Adrenal gland (tissue), 19 donors: ENCODE data around the gene RNASE9. TPM values are rescaled to one million over a fixed set of nuclear protein-coding genes. Genes with fewer than 3 reads are reported as not detected.

ENCODE experiments used
- DNase-seq, 7 donors: peaks; one replicate each; pipeline ENCODE4 v3.0.0-alpha.2; 2019 to 2020
- H3K27ac ChIP-seq, 5 donors: fragments of 200-600 bp; sonication (generic) in 4 of 5; 1 replicate in 3 of 5; 2 replicates in 2 of 5; pipeline versions ENCODE4 v1.5.1 to v1.8.0; 2016 to 2020; ENCODE audit warnings: mild to moderate bottlenecking in 1 of 5
- H3K27me3 ChIP-seq: fragments of 200-600 bp; 2 replicates; pipeline ENCODE4 v1.8.0; 2021
- H3K36me3 ChIP-seq, 2 donors: fragments of 200-600 bp; replicated peaks in 1 of 2; 1 replicate in 1 of 2; 2 replicates in 1 of 2; pipeline versions ENCODE4 v1.5.1 to v1.8.0; 2018 to 2022
- H3K4me1 ChIP-seq, 2 donors: fragments of 200-600 bp; replicated peaks in 1 of 2; 1 replicate in 1 of 2; 2 replicates in 1 of 2; pipeline versions ENCODE4 v1.5.1 to v1.8.0; 2018 to 2021
- H3K4me3 ChIP-seq, 4 donors: fragments of 200-600 bp; sonication (generic) in 3 of 4; one replicate each; pipeline ENCODE4 v1.5.1; 2016 to 2018
- H3K9me3 ChIP-seq, 3 donors: fragments of 200-600 bp; sonication (generic) in 1 of 3; replicated peaks in 1 of 3; 1 replicate in 2 of 3; 2 replicates in 1 of 3; pipeline versions ENCODE4 v1.5.1 to v1.8.0; 2016 to 2021
- POLR2A ChIP-seq, 2 donors: fragments of 450-650 bp; IDR thresholded peaks; one replicate each; pipeline ENCODE4 v1.6.1; 2017; ENCODE audit warnings: antibody characterized with exemption in 2 of 2, mild to moderate bottlenecking in 2 of 2, moderate library complexity in 1 of 2
- WGBS, 4 donors: extraction: QIAGEN DNeasy Blood & Tissue Kit in 2 of 4; methylation state at CpG; one replicate each; pipeline versions ENCODE4 v1.1.5 to v1.1.7; 2013 to 2017; 5-methylcytosine and 5-hydroxymethylcytosine counted together
- intact Hi-C, 2 donors: fragments of 100-400 bp; cut with DNase I; formaldehyde crosslinking; loops; one replicate each; pipeline versions ENCODE4 v1.14.1 to v1.15.0; 2022 to 2023
- long read RNA-seq, 10 donors: library from polyadenylated mRNA in 3 of 10; unstranded in 2 of 10; stranded (forward) in 1 of 10; transcript quantifications; one replicate each; pipeline ENCODE4 v2.0.0 and lab custom pipeline, GENCODE V29; 2021 to 2026
- polyA plus RNA-seq, 3 donors: library from polyadenylated mRNA; stranded (reverse); fragments of 200-250 nt in 2 of 3; fragments of 350-450 nt in 1 of 3; fragmentation: Illumina TruSeq in 1 of 3; extraction: RNeasy Lipid Tissue Mini Kit (QIAGEN cat#74804) in 1 of 3; gene quantifications; one replicate each; pipeline ENCODE4 v1.2.3, GENCODE V29; 2013 to 2014
- total RNA-seq, 9 donors: library from RNA; depleted of rRNA in 4 of 9; stranded (reverse); fragments of >200 nt in 4 of 9; fragments of 120-200 nt in 1 of 9; fragmentation: NEBNext Ultra II Directional in 1 of 9; extraction: Animal tissue kit (Norgen Biotek cat#: 25700) in 1 of 9; gene quantifications; one replicate each; pipeline versions ENCODE4 v1.1.0 to v1.2.4, GENCODE V29; 2013 to 2023
- TF ChIP-seq, protein P1 (sequence below), 6 experiments: fragments of 450-650 bp in 4 of 6; fragments of 200-600 bp in 2 of 6; sonication (generic) in 1 of 6; IDR thresholded peaks; 1 replicate in 5 of 6; 2 replicates in 1 of 6; pipeline versions ENCODE4 v1.5.1 to v1.8.0; 2016 to 2021; ENCODE audit warnings: antibody characterized with exemption in 6 of 6, mild to moderate bottlenecking in 2 of 6, moderate library complexity in 1 of 6
- donor health status: healthy with polysubstance abuse.
- donor health status: Bipolar disorder and iron deficiency.
- donor health status: DM: yes; HTN: yes; CAD: no.
- donor health status: DM: no; HTN: no; CAD: no.
- donor health status: DM: no; HTN: no; CAD: no.
- donor health status: DM: yes; HTN: yes; CAD: no.

Gene RNASE9
- total RNA-seq (not detected), polyA plus RNA-seq (not detected)
- long read RNA-seq, donor 1 = 0 reads
- long read RNA-seq, donor 2 = 0 reads
- long read RNA-seq, donor 3 = 0 reads
- long read RNA-seq, donor 4 = 0 reads
- long read RNA-seq, donor 5 = 0 reads
- long read RNA-seq, donor 6 = 0 reads
- long read RNA-seq, donor 7 = 0 reads
- long read RNA-seq, donor 8 = 0 reads
- long read RNA-seq, donor 9 = 0 reads
- long read RNA-seq, donor 10 = 0 reads

DNA sequence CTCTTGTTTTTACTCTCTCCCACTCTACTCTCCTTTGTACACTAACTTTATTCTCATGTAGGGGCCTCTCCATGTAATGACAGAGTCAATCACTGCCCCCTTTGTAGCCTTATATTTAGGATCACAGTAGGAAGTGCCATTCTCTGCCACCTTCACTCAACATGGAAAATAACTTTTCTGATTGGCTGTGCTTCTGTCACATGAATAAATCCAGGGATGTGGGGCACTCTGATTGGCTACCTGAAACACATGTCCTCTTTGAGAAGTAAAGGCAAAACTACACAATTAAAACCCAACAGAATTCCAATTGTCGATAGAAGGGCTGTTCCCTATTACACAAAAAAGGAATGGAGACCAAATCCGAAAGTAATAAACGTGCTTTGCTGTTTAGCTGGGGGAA lies at the start of gene RNASE9:
TSS of gene RNASE9 (minus strand) at position 87 of the 400 bp plus-strand sequence.
- no peaks in the 10 kb centered on the region for H3K4me1 ChIP-seq
- H3K9me3 ChIP-seq = no peaks in the 10 kb centered on the region
- no peaks in the 10 kb centered on the region for H3K27me3 ChIP-seq
- no peaks in the 10 kb centered on the region for H3K36me3 ChIP-seq
- no peak for TF ChIP-seq POLR2A (IDR thresholded peaks at IDR 0.05)
- TF ChIP-seq, protein P1, sequence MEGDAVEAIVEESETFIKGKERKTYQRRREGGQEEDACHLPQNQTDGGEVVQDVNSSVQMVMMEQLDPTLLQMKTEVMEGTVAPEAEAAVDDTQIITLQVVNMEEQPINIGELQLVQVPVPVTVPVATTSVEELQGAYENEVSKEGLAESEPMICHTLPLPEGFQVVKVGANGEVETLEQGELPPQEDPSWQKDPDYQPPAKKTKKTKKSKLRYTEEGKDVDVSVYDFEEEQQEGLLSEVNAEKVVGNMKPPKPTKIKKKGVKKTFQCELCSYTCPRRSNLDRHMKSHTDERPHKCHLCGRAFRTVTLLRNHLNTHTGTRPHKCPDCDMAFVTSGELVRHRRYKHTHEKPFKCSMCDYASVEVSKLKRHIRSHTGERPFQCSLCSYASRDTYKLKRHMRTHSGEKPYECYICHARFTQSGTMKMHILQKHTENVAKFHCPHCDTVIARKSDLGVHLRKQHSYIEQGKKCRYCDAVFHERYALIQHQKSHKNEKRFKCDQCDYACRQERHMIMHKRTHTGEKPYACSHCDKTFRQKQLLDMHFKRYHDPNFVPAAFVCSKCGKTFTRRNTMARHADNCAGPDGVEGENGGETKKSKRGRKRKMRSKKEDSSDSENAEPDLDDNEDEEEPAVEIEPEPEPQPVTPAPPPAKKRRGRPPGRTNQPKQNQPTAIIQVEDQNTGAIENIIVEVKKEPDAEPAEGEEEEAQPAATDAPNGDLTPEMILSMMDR (IDR thresholded peaks at IDR 0.05) = no peak
- H3K4me3 ChIP-seq = no peak within 1 kb of the TSS
- intact Hi-C loops = no loop called here
- WGBS, 4 donors = 85 to 89% (median 87%) methylated on average over 3 of the region's 3 CpGs
- no peak within 1 kb of the TSS for H3K27ac ChIP-seq
- no peak for DNase-seq

DNA sequence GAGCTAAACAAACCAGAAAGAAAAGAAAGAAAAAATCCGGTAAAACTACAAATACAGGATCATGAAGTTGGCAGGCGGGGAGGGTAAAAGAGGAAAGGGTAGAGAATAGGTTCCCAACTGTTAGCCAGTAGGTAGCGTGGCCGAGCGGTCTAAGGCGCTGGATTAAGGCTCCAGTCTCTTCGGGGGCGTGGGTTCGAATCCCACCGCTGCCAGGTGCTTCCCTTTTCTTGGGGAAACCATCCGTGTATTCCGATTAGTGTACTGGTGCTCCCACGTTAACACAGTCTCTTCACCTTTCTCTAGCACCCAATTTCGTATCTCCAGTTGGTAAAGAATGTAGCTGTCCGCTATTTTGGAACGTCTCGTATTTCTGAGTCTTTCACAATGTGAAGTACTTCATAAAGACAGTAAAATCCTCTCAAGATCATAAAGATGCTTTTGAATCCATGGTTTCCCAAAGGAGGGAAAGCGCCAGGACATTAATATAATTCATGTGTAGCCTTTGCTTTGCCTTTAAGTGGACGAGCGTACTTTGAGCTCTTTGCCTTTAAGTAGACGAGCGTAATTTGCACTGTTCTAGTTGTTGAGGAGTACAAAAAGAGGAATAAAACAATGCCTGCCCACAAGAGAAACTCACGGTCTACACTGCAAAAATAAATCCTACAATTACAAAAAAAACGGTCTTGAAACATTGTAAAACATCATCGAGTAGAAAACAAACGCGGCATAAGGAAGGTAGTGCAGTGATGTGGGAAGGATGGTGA lies 49.3 kb upstream of the RNASE9 start:
- Histone ChIP-seq H3K36me3 (no peaks in the 10 kb centered on the region), H3K9me3 (no peaks in the 10 kb centered on the region), H3K27me3 (no peaks in the 10 kb centered on the region), H3K4me1 (peaks cover 0 to 11% of the 10 kb centered on the region in 2 donors), H3K27ac (peak overlapping the region in 4 of 5 donors; percentile 26 to 85 (median 78)), H3K4me3 (peak overlapping the region in 2 of 4 donors; percentile 57 to 77)
- TF ChIP-seq, protein P1 (IDR thresholded peaks at IDR 0.05) = no peak
- no peak for TF ChIP-seq POLR2A (IDR thresholded peaks at IDR 0.05)
- DNase-seq = peak; percentile 76 to 95 (median 83)
- intact Hi-C loops = loop anchor here in 1 of 2 donors (5.0 kb wide), 1 partner anchor 72 kb away; the partner anchor contains the start of gene RNASE4
- 8 to 12% (median 9%) methylated on average over 27 of the region's 27 CpGs for WGBS, 4 donors

DNA sequence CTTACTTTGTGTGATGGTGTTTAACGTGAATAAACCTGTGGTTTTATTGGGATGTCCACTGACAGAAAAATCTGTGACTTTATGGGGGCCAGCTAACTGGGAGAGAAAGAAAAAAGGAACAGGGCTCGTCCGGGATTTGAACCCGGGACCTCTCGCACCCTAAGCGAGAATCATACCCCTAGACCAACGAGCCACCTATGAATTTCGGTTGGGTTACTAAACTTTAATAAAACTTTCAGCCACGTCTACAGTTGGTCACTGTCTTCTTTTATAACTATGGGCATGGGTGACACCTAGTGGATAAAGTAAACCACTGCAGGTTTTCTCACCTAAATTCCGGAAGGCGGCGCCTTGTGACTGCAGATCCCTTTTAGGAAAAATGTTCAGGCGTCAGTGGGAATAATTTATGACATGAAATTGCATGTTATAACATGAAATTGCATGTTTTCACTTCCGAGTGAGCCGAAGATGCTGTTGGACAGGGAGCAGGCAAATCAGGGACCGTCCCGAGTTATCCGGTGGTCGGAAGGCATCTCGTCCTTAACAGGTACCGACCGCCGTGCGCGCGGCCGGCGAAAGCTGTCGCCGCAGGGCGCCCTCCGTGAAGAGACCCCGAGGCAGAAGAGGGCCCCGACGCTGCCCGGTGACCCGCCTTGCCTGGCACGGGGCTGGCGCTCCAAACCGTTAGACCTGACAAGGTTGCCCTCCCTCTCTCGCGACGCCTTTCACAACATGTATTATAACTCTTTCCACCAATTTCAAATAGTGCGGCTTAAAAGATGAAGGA lies 48.6 kb upstream of the RNASE9 start:
- TF ChIP-seq, protein P1 (IDR thresholded peaks at IDR 0.05) = peak; percentile 90 to 100 (median 96)
- TF ChIP-seq POLR2A (IDR thresholded peaks at IDR 0.05) = peak in 1 of 2 donors; percentile 34
- Histone ChIP-seq H3K9me3 (no peaks in the 10 kb centered on the region), H3K27me3 (no peaks in the 10 kb centered on the region), H3K27ac (peak overlapping the region in 4 of 5 donors; percentile 26 to 85 (median 78)), H3K4me1 (peaks cover 0 to 9% of the 10 kb centered on the region in 2 donors), H3K4me3 (peak overlapping the region in 2 of 4 donors; percentile 57 to 77), H3K36me3 (no peaks in the 10 kb centered on the region)
- intact Hi-C loops = loop anchor here (5.0 to 10.0 kb wide), 6 partner anchors 73 to 287 kb away; partner anchors contain the start of gene RNASE4 (in 1 of the 2)
- DNase-seq = peak; percentile 60 to 93 (median 77)
- 0 to 1% (median 0%) methylated on average over 20 to 44 of the region's 44 CpGs for WGBS, 4 donors
